WERI-Rb-1 (cell line): ENCODE measurements around the gene RBMS1.

Experiments used
- DNase-seq: peaks from one replicate; pipeline ENCODE4 v3.0.0-alpha.2; 2020
- H3K27ac ChIP-seq: fragments of 250-450 bp; sonication (Bioruptor Pico); 2 replicates; pipeline ENCODE4 v1.5.1; 2020; ENCODE audit warnings: mild to moderate bottlenecking, moderate library complexity
- H3K27me3 ChIP-seq: fragments of 250-450 bp; sonication (Bioruptor Pico); 2 replicates; pipeline ENCODE4 v1.5.1; 2021; ENCODE audit warnings: mild to moderate bottlenecking, low read depth, moderate library complexity; ENCODE audit not compliant: insufficient read depth, severe bottlenecking
- H3K36me3 ChIP-seq: fragments of 250-450 bp; sonication (Bioruptor Pico); 2 replicates; pipeline ENCODE4 v1.5.1; 2020; ENCODE audit warnings: mild to moderate bottlenecking, moderate library complexity
- H3K4me3 ChIP-seq: 2 replicates; pipeline ENCODE4 v1.5.1; 2011; ENCODE audit warnings: low read depth, mild to moderate bottlenecking, control low read depth, low read length
- H3K9me3 ChIP-seq: fragments of 250-450 bp; sonication (Bioruptor Pico); 2 replicates; pipeline ENCODE4 v1.5.1; 2021; ENCODE audit warnings: mild to moderate bottlenecking, moderate library complexity; ENCODE audit not compliant: severe bottlenecking
- TF ChIP-seq, protein P1 (sequence below): IDR thresholded peaks from 2 replicates; pipeline ENCODE4 v1.5.1; 2011; ENCODE audit warnings: low read depth, mild to moderate bottlenecking, control low read depth, inconsistent platforms, low read length

The RBMS1 gene

GRCh38 chr2:160353166-160353565, 140.4 kb downstream of the RBMS1 start:
- no peaks in the 10 kb centered on the region for H3K36me3 ChIP-seq
- no peak overlapping the region for H3K27ac ChIP-seq
- H3K4me3 ChIP-seq: no peak overlapping the region
- no peaks in the 10 kb centered on the region for H3K9me3 ChIP-seq
- H3K27me3 ChIP-seq: no peaks in the 10 kb centered on the region
- DNase-seq: peak; percentile 9
- TF ChIP-seq, protein P1, sequence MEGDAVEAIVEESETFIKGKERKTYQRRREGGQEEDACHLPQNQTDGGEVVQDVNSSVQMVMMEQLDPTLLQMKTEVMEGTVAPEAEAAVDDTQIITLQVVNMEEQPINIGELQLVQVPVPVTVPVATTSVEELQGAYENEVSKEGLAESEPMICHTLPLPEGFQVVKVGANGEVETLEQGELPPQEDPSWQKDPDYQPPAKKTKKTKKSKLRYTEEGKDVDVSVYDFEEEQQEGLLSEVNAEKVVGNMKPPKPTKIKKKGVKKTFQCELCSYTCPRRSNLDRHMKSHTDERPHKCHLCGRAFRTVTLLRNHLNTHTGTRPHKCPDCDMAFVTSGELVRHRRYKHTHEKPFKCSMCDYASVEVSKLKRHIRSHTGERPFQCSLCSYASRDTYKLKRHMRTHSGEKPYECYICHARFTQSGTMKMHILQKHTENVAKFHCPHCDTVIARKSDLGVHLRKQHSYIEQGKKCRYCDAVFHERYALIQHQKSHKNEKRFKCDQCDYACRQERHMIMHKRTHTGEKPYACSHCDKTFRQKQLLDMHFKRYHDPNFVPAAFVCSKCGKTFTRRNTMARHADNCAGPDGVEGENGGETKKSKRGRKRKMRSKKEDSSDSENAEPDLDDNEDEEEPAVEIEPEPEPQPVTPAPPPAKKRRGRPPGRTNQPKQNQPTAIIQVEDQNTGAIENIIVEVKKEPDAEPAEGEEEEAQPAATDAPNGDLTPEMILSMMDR: peak; percentile 12; the same call in 1 of the 2 replicates

DNA sequence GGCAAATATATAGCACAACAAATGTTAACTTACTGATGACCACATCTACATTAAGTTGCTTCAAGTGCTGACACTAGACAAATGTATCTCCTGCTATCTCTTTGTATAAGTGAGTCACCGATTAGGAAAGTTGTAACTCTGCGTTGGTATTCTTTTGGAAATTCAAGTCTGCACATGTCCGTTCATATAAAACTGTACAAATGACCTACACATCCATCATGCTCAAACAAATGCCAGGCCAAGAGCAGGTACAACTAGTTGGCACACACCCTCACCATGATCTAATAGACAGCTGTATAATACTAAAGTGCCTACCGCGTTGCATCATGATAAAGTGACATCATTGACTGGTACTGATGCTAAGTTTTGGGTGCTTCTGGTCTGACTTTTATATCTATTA, 141.1 kb downstream of the RBMS1 start:
- Histone ChIP-seq H3K36me3 (no peaks in the 10 kb centered on the region), H3K27me3 (no peaks in the 10 kb centered on the region), H3K9me3 (no peaks in the 10 kb centered on the region), H3K27ac (no peak overlapping the region), H3K4me3 (no peak overlapping the region)
- no peak for DNase-seq
- TF ChIP-seq, protein P1: no peak

DNA sequence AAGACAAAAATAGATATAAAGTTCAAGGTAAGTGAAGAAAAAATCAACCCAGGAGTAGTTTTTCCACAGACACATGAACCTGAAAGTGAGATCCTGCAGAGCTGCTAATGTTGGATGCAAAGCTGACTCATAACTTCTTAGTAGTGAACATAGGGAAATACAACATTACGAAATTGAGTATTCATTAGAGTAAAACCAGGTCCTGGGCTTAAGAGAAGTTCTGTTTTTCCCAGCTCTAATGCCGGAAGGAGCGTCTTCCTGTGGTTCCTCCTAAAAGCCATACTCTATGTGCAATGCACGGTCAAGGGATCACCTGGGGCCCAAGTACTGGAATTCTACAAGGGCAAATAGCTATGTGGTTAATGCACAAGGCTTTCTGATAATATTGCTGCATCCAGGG, 141.7 kb downstream of the RBMS1 start:
- Histone ChIP-seq H3K4me3 (no peak overlapping the region), H3K27ac (no peak overlapping the region), H3K27me3 (no peaks in the 10 kb centered on the region), H3K36me3 (no peaks in the 10 kb centered on the region), H3K9me3 (no peaks in the 10 kb centered on the region)
- TF ChIP-seq, protein P1: no peak
- DNase-seq: no peak

GRCh38 chr2:160349306-160349705, 144.3 kb downstream of the RBMS1 start:
- Histone ChIP-seq H3K27me3 (no peaks in the 10 kb centered on the region), H3K27ac (no peak overlapping the region), H3K36me3 (no peaks in the 10 kb centered on the region), H3K4me3 (no peak overlapping the region), H3K9me3 (no peaks in the 10 kb centered on the region)
- DNase-seq: no peak
- TF ChIP-seq, protein P1: no peak

DNA sequence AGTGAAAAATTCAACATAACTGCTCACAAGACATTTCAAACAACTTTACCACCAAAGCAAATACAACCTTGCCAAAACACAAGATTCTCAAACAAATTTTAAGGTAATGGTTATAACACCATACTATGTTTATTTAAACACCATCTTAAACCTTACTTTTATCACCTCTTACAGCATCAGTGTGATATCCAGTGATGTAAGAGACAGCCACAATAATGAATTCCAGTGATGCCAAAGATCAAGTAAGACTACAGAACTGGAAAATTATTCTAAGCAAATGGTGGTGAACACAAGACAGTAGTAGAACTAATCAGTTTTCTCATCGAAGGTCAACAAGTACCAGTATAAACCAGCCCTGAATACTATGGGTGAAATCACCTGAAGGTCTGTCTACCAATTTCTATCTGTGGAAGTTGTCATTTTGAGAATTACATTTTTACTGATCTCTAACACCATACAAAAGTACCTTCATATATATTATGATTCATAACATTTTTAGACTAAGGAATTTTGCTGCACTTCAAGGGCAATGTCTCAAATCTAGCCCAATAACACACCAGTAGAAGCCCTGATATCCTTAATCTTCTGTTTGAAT, 146.2 kb downstream of the RBMS1 start:
- H3K9me3 ChIP-seq: no peaks in the 10 kb centered on the region
- no peaks in the 10 kb centered on the region for H3K27me3 ChIP-seq
- no peak overlapping the region for H3K4me3 ChIP-seq
- DNase-seq: no peak
- TF ChIP-seq, protein P1: no peak
- H3K27ac ChIP-seq: no peak overlapping the region
- no peaks in the 10 kb centered on the region for H3K36me3 ChIP-seq
